ENCODE measurements around the gene TXNDC2.

GRCh38 chr18:9887992-9888391 is 2.2 kb downstream of the TXNDC2 start:
- TF ChIP-seq CTCF (IDR thresholded peaks at IDR 0.05) = no peak
- TF ChIP-seq ZFX (IDR thresholded peaks at IDR 0.05; ENCODE audit: borderline replicate concordance) = no peak
